Measurements from ENCODE around the gene YWHAB. TPM values are rescaled to one million over a fixed set of nuclear protein-coding genes. Genes with fewer than 3 reads are reported as not detected.

Gene YWHAB
- polyA plus RNA-seq, 1 experiment = 60.5 TPM

DNA sequence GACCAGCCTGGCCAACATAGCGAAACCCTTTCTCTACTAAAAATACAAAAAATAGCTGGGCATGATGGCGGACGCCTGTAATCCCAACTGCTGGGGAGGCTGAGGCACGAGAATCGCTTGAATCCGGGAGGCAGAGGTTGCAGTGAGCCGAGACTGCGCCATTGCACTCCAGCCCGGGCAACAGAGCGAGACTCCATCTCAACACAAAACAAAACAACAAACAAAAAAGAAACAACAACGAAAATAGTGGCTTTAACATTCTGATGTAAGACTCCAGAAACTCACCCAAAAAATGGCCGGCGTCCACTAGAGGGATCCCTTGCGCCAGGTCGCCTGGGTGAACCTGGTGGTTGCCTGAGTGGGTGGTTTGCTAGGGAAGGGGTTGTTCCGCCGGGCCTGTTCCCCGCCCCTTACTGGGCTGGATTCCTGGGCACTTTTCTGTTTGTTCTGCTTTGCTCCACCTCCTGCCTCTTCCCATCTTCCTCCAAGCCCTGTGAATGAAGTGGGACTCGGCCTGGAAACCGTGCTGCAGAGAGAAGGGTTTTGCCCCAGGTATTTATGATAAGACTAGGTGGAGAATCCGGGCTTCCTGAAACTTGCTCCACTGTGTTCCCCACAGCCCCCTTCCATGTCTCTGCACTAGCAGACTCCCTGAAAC, 25.9 kb downstream of the YWHAB start:
- CTCF ChIA-PET = interaction anchor here (0.7 to 1.4 kb wide), 2 partner anchors 67 to 379 kb away, joined by 3 read pairs; no protein-coding TSS in a partner anchor
- H3K4me3 ChIP-seq (ENCODE audit: low read depth, low read length) = no peak overlapping the region
- POLR2A ChIA-PET = no interaction called here

GRCh38 chr20:44912189-44912588, 26.7 kb downstream of the YWHAB start:
- POLR2A ChIA-PET = no interaction called here
- peaks cover 10% of the 10 kb centered on the region for H3K36me3 ChIP-seq (ENCODE audit: control insufficient read depth, insufficient read depth, low read length)
- H3K27me3 ChIP-seq (ENCODE audit: control insufficient read depth, insufficient read depth, low read length) = no peaks in the 10 kb centered on the region
- no peak overlapping the region for H3K4me3 ChIP-seq (ENCODE audit: low read depth, low read length)
- CTCF ChIA-PET = no interaction called here
- DNase-seq (ENCODE audit: low read depth) = no peak
- TF ChIP-seq, protein P1, sequence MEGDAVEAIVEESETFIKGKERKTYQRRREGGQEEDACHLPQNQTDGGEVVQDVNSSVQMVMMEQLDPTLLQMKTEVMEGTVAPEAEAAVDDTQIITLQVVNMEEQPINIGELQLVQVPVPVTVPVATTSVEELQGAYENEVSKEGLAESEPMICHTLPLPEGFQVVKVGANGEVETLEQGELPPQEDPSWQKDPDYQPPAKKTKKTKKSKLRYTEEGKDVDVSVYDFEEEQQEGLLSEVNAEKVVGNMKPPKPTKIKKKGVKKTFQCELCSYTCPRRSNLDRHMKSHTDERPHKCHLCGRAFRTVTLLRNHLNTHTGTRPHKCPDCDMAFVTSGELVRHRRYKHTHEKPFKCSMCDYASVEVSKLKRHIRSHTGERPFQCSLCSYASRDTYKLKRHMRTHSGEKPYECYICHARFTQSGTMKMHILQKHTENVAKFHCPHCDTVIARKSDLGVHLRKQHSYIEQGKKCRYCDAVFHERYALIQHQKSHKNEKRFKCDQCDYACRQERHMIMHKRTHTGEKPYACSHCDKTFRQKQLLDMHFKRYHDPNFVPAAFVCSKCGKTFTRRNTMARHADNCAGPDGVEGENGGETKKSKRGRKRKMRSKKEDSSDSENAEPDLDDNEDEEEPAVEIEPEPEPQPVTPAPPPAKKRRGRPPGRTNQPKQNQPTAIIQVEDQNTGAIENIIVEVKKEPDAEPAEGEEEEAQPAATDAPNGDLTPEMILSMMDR (IDR thresholded peaks at IDR 0.05; ENCODE audit: insufficient read depth, low read depth, low read length) = no peak

More for the DNA sequence above, 25.9 kb downstream of the YWHAB start:
- Histone ChIP-seq H3K36me3 (ENCODE audit: control insufficient read depth, insufficient read depth, low read length) (peaks cover 10% of the 10 kb centered on the region), H3K27me3 (ENCODE audit: control insufficient read depth, insufficient read depth, low read length) (no peaks in the 10 kb centered on the region)
- TF ChIP-seq, protein P1 (IDR thresholded peaks at IDR 0.05; ENCODE audit: insufficient read depth, low read depth, low read length) = peak; percentile 56
- no peak for DNase-seq (ENCODE audit: low read depth)

DNA sequence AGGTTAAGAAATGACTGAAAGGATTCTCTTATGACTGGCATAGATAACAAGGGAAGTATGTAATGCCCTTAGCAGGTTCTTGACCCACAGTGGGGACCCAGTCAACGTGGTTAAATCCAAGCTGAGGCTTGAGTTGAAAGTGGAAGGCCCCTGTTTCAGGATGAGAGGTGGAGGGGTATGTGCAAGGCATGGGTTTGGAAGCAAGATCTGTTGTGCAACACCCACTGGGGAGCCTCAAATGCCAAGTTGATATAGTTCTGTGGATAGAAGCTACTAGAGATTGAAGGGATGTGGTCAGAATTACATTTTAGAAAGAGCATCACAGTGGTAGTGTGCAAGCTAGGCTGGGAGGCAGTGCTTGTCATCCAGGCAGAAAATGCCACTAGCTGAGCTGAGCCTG, 29.4 kb downstream of the YWHAB start:
- peaks cover 11% of the 10 kb centered on the region for H3K36me3 ChIP-seq (ENCODE audit: control insufficient read depth, insufficient read depth, low read length)
- TF ChIP-seq, protein P1 (IDR thresholded peaks at IDR 0.05; ENCODE audit: insufficient read depth, low read depth, low read length) = no peak
- ChIA-PET CTCF (interaction anchor here (0.6 kb wide), 1 partner anchor 760 kb away, joined by 3 read pairs; no protein-coding TSS in a partner anchor), POLR2A (no interaction called here)
- H3K27me3 ChIP-seq (ENCODE audit: control insufficient read depth, insufficient read depth, low read length) = no peaks in the 10 kb centered on the region
- DNase-seq (ENCODE audit: low read depth) = no peak
- H3K4me3 ChIP-seq (ENCODE audit: low read depth, low read length) = no peak overlapping the region

DNA sequence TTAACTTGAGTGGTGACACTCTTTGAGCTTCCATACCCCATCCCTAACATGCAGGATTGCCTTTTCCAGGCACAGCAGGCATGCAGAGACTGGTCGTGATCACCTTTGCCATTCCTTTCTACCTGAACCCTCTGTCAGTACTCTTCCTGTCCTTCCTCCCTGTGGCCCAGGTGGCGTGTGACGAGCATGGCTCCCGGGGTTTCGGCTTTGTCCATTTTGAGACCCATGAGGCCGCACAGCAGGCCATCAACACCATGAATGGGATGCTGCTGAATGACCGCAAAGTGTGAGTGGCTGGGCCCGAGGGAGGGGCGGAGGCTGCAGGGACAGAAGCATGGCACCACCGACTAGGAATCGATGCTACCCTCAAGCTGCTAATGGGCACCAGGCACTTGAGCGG, 31.1 kb downstream of the YWHAB start:
- Histone ChIP-seq H3K36me3 (ENCODE audit: control insufficient read depth, insufficient read depth, low read length) (peaks cover 11% of the 10 kb centered on the region), H3K27me3 (ENCODE audit: control insufficient read depth, insufficient read depth, low read length) (no peaks in the 10 kb centered on the region), H3K4me3 (ENCODE audit: low read depth, low read length) (no peak overlapping the region)
- ChIA-PET CTCF (interaction anchor here (2.1 kb wide), 1 partner anchor 9 kb away, joined by 5 read pairs; no protein-coding TSS in a partner anchor), POLR2A (no interaction called here)
- TF ChIP-seq, protein P1 (IDR thresholded peaks at IDR 0.05; ENCODE audit: insufficient read depth, low read depth, low read length) = no peak
- DNase-seq (ENCODE audit: low read depth) = no peak

GRCh38 chr20:44917399-44917798, 31.9 kb downstream of the YWHAB start:
- H3K27me3 ChIP-seq (ENCODE audit: control insufficient read depth, insufficient read depth, low read length) = no peaks in the 10 kb centered on the region
- TF ChIP-seq, protein P1 (IDR thresholded peaks at IDR 0.05; ENCODE audit: insufficient read depth, low read depth, low read length) = no peak
- peaks cover 11% of the 10 kb centered on the region for H3K36me3 ChIP-seq (ENCODE audit: control insufficient read depth, insufficient read depth, low read length)
- ChIA-PET POLR2A (no interaction called here), CTCF (interaction anchor here (0.6 to 2.1 kb wide), 2 partner anchors 8 to 13 kb away, joined by 3 to 5 read pairs; no protein-coding TSS in a partner anchor)
- H3K4me3 ChIP-seq (ENCODE audit: low read depth, low read length) = no peak overlapping the region
- DNase-seq (ENCODE audit: low read depth) = no peak
